Ishikawa (cell line): ENCODE measurements around the gene WDR81.

ENCODE experiments used
- CEBPB ChIP-seq: IDR thresholded peaks from 2 replicates; pipeline ENCODE4 v1.6.1; 2012
- CREB1 ChIP-seq: IDR thresholded peaks from 2 replicates; pipeline ENCODE4 v1.6.1; 2012; ENCODE audit warnings: low read depth
- EGR1 ChIP-seq: IDR thresholded peaks from 2 replicates; pipeline ENCODE4 v1.6.1; 2012
- EP300 ChIP-seq: IDR thresholded peaks from 2 replicates; pipeline ENCODE4 v1.6.1; 2012; ENCODE audit warnings: borderline replicate concordance
- FOXM1 ChIP-seq: IDR thresholded peaks from 2 replicates; pipeline ENCODE4 v1.6.1; 2012; ENCODE audit warnings: low read depth, borderline replicate concordance
- MAX ChIP-seq: IDR thresholded peaks from 2 replicates; pipeline ENCODE4 v1.6.1; 2012
- NFIC ChIP-seq: IDR thresholded peaks from 2 replicates; pipeline ENCODE4 v1.6.1; 2012
- RAD21 ChIP-seq: IDR thresholded peaks from 2 replicates; pipeline ENCODE4 v1.6.1; 2012; ENCODE audit warnings: low read depth
- REST ChIP-seq: IDR thresholded peaks from 2 replicates; pipeline ENCODE4 v1.6.1; 2012; ENCODE audit warnings: low read depth, mild to moderate bottlenecking
- TAF1 ChIP-seq: IDR thresholded peaks from 2 replicates; pipeline ENCODE4 v1.6.1; 2012; ENCODE audit warnings: low read depth, mild to moderate bottlenecking
- TCF12 ChIP-seq: IDR thresholded peaks from 2 replicates; pipeline ENCODE4 v1.6.1; 2012; ENCODE audit warnings: low read depth
- TEAD4 ChIP-seq: IDR thresholded peaks from 2 replicates; pipeline ENCODE4 v1.6.1; 2012
- USF1 ChIP-seq: IDR thresholded peaks from 2 replicates; pipeline ENCODE4 v1.6.1; 2012
- YY1 ChIP-seq: IDR thresholded peaks from 2 replicates; pipeline ENCODE4 v1.6.1; 2012; ENCODE audit warnings: low read depth
- ZBTB7A ChIP-seq: IDR thresholded peaks from 2 replicates; pipeline ENCODE4 v1.6.1; 2012; ENCODE audit warnings: low read depth

WDR81 gene

GRCh38 chr17:1703063-1703462 lies 21.4 kb upstream of the WDR81 start:
- TF ChIP-seq YY1, result no peak
- TF ChIP-seq EGR1, result no peak
- TF ChIP-seq REST, result no peak
- no peak for TF ChIP-seq ZBTB7A
- TF ChIP-seq NFIC, result no peak
- no peak for TF ChIP-seq FOXM1

- TF ChIP-seq REST (no peak), USF1 (no peak), NFIC (no peak), CEBPB (no peak), ZBTB7A (no peak), FOXM1 (no peak), TAF1 (no peak), CREB1 (no peak), RAD21 (no peak), TEAD4 (no peak), YY1 (no peak), EP300 (no peak), TCF12 (no peak), EGR1 (no peak), MAX (no peak)
Observed at GRCh38 chr17:1705004-1705403, 19.5 kb upstream of the WDR81 start.

- TF ChIP-seq YY1 (no peak), MAX (no peak), FOXM1 (no peak), REST (no peak), RAD21 (no peak), EP300 (no peak), TCF12 (no peak), ZBTB7A (no peak), EGR1 (no peak), NFIC (no peak), USF1 (no peak), TAF1 (no peak), TEAD4 (no peak), CREB1 (no peak)
Observed at GRCh38 chr17:1707107-1707506, 17.4 kb upstream of the WDR81 start.

GRCh38 chr17:1709403-1709951 lies 15.0 kb upstream of the WDR81 start:
- TF ChIP-seq CREB1, result no peak
- TF ChIP-seq ZBTB7A, result no peak
- no peak for TF ChIP-seq REST
